ENCODE measurements around the gene CACNA2D3.

CACNA2D3 gene

GRCh38 chr3:54294214-54294613 is 171.9 kb downstream of the CACNA2D3 start:
- DNase-seq = no peak

DNA sequence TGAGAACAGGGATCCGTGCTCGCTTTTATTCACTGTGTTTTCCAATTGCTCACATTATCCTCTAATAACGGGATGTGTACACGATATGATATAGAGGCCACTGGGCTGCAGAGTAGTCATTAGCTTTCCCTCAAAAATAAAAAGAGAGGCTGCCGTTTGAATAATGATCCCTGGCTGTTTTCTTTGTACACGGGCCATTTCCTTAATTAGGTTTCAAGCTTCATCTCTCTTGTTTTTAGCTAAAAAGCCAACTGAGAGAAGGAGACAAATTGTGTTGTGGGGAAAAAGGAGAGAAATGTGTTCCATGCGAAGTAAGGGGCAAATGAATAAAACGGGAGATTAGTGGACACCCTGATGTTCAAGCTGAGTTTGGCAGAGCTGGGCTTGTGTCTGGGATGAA is 174.2 kb downstream of the CACNA2D3 start:
- no peak for DNase-seq

- DNase-seq = peak; percentile 3
Observed at GRCh38 chr3:54299169-54299935, 177.0 kb downstream of the CACNA2D3 start.

GRCh38 chr3:54303517-54304375 is 181.4 kb downstream of the CACNA2D3 start:
- no peak for DNase-seq

DNA sequence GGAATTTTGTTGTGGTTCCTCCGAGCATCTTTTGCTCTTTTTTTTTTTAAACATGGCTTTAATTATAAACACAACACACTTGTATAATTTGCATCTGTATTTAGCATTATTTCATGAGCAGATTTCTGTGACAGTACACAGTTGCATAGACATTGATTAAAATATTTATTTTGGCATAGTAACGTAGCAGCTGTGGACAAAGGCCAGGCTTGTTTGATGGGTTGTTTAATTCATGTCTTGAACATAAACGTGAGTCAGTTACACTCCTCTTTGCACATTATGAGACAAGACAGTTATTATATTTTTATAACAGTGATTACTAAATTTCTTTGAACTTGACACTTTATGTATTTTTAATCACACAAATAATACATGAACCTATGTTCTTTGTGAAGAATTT is 182.5 kb downstream of the CACNA2D3 start:
- DNase-seq = peak; percentile 3

- no peak for DNase-seq
Observed at GRCh38 chr3:54305409-54306099, 183.2 kb downstream of the CACNA2D3 start.

DNA sequence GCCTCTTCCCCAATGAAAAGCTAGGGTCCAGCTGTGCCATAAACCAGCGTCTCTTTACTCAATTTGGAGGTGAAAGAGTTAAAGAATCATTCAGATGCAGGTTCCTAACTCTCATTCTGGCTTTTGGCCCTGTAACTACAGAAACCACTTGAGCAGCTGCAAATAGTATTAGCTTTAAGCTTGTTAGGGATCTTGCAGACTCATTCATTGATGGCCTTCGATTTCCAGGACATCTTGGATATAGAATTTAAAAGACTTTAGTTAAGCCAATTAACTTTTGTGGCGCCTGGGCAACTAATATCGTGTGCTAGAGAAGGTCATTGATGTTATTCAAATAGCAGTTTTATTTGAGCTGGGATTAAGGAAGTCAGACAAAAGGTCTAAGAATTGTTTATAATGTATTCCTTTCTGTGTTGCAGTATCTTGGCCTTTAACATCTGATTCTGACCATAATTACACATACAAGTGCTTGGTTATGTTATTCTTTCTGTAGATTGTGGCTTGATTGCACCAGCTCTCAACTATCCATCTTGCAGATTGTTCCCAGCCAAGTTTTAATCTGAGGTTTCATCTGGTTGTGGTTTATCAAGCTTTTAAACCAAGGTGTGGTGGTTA is 185.3 kb downstream of the CACNA2D3 start:
- peak; percentile 0 for DNase-seq

DNA sequence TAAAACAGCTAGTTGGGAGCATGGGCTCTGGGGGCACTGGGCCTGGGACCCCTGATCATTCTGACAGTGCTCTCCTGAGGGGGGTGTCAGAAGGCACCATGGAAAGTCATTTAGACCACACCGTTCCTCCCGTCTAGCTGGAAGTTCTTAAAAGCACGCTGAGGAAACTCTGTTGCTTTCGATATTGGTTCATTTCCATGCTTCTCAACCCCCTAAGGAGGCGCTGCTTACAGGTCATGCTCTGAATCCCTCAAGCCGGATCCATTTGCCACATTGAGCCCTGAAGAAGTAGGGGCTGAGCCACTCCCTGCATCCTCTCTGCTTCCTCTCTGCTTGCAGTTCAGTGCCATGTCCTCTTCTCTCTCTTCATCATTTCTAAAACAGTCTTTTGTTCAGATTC is 187.2 kb downstream of the CACNA2D3 start:
- DNase-seq = no peak

- DNase-seq = no peak
Observed at GRCh38 chr3:54311211-54311747, 188.9 kb downstream of the CACNA2D3 start.

DNA sequence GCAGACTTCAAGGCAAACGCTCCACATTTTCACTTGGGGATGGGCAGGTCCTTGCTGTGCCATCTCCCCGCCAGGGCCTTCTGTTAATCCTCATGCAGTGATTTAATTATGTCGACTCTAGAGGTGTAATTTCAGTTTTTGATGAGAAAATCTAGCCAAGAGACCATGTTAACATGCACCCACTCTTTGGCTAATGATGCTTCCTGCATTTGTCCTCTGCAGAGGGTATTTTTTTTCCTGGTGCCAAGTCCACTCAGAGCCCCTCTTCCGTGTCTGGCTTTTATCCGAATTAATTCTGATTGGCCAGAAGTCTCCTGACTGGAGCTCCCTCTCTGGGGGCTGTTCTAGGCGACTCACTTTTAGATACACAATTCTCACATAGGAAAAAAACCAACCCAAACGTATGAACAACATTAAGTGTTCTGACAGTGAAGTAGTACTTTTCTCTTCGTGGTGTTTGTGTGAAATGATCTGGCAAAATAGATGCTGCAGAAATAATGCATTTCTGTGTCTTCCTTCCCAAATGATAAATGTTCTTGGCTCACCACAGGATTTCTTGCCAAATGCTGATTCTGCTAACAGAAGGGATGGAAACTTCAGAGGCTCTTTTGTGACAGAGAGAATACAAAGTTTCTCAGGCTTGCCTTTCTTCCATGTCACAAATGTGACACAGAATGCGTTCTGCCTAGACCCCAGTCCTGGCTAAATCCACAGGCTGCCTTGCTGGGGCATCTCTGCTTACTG is 190.0 kb downstream of the CACNA2D3 start:
- no peak for DNase-seq

- DNase-seq = no peak
Observed at GRCh38 chr3:54313418-54313817, 191.1 kb downstream of the CACNA2D3 start.

GRCh38 chr3:54321520-54321919 is 199.2 kb downstream of the CACNA2D3 start:
- DNase-seq = no peak

DNA sequence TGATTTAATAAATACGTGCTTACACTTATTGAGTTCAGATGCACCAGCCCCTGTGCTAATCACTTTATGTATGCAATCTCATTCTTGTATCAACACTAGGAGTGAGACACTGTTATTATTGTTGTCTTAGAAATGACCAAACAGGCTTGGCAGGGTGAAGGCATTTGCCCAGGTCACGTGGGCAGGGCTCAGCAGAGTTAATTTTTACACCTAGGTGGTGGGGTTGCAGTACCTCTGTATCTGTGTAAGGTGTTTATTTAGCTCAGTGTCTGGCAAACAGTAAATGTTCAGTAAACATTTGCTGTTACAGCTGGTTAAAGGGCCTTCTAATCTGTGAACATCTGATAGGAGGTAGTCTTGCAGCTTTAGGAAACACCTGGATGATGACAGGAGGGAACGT is 200.0 kb downstream of the CACNA2D3 start:
- peak; percentile 13 for DNase-seq

- DNase-seq = no peak
Observed at GRCh38 chr3:54324103-54324502, 201.8 kb downstream of the CACNA2D3 start.

- DNase-seq = no peak
Observed at GRCh38 chr3:54326951-54327350, 204.6 kb downstream of the CACNA2D3 start.

DNA sequence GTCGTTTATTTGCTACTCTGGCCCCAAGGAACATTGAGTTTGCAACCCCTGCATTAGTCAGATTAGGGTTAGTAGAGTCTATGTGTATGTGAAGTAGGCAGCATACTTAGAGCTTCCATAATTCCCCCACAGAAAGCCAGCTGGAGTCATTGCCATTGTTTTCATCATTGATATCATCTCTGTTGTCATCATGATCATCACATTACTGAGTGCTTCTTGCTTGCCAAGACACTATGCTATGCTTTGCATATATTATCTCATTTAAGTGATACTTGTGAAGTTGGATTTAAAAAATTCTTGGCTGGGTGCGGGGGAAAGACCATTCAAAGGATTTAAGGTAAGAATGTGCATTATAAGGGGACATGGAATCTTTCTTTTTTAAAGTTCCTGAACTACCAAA is 209.0 kb downstream of the CACNA2D3 start:
- DNase-seq = no peak

DNA sequence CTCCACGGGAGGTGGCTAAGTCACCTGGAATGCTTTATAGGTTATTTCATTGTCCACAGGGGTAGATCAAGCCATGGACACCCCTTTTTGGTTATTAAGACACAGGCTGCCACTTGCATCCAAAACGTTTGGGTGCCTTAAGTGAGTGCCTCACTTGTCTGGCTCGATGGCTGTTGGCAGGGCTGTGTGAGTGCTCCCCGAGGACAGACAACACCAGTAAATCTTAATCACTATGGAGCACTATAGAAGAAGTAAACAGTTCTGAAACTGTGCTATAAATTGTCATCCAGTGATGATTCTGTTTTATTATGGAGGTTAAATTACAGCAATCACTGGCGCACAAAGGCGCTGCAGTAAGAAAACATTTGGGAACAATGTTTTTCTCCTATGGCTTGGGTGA is 215.5 kb downstream of the CACNA2D3 start:
- no peak for DNase-seq

GRCh38 chr3:54339608-54340007 is 217.3 kb downstream of the CACNA2D3 start:
- DNase-seq = no peak

DNA sequence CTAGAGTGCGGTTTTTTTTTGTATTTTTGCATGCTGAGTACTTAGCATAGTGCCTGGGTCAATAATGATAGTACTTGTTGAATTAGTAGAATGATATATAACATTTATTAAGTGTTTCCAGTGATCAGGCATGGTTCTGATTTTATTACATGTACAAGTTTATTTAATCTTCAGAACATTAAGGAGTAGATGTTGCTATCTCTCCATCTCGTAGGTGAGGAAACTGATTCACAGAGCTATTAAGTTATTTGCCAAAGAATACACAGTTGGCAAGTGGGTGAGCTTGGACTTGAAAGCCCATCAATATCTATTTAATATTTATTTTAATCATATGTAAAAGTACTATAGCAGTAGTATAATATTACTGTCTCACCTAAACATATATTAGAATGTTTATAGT is 219.5 kb downstream of the CACNA2D3 start:
- DNase-seq = no peak

DNA sequence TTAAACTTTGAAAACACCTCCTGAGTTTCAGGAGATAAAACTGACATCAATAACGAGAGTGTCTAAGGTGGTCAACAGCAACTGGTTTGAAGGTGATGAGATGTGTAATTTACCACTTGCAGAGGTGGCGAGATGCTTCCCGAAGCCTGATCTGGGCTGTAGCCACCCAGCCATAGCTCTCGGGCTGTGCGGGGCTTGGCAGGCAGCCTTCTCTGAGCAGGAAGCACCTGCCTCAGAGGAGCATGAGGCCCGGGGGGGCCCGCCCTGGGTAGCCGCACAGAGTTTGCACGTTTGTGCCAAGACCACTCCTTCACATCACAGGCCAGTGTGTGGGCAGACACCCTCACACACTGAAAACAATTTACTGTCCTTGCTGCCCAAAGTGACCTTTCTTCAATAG is 220.3 kb downstream of the CACNA2D3 start:
- DNase-seq = no peak

DNA sequence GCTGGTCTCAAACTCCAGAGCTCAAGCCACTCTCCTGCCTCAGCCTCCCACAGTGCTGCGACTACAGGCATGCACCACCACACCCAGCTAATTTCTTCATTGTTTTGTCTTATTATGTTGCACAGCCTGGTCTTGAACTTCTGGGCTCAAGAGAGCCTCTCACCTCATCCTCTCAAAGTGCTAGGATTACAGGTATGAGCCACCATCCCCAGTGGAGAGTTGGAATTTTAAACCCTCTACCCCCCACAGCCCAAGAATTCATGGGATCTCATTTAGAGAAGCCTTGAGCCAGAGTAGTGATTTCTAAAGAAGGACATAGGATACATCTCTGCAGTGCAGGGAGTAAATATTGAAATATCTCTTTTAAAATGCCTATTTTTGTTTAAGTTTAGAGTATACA is 221.1 kb downstream of the CACNA2D3 start:
- no peak for DNase-seq

DNA sequence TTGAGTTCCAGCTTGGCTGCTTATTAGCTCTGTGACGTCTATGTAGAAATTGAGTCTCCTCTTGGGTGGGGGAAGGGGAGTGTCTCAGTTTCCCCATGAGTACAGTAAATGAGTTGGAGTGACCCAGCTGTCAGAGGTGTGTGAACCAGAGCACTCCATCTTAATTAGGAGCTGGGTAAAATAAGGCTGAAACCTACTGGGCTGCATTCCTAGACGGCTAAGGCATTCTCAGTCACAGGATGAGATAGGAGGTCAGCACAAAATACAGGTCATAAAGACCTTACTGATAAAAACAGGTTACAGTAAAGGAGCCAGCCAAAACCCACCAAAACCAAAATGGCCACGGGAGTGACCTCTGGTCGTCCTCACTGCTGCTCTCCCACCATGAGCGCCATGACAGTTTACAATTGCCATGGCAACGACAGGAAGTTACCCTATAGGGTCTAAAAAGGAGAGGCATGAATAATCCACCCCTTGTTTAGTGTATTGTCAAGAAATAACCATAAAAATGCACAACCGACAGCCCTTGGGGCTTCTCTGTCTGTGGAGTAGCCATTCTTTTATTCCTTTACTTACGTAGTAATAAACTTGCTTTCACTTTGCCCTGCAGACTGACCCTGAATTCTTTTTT is 222.4 kb downstream of the CACNA2D3 start:
- no peak for DNase-seq
